AG09309 (cell line): ENCODE measurements around the gene STOM.
A peak's percentile ranks its signal among the peaks of the same experiment; 100 is the strongest.

Source experiments
- DNase-seq: peaks from one replicate; pipeline ENCODE4 v3.0.0-alpha.2; 2010; ENCODE audit warnings: low read depth
- H3K4me3 ChIP-seq: 2 replicates; pipeline ENCODE4 v1.5.1; 2011; ENCODE audit warnings: mild to moderate bottlenecking, low read depth, low read length, moderate library complexity; ENCODE audit not compliant: control insufficient read depth
- CTCF ChIP-seq: IDR thresholded peaks from 2 replicates; pipeline ENCODE4 v1.5.1; 2011; ENCODE audit warnings: mild to moderate bottlenecking, low read depth, low read length, inconsistent platforms; ENCODE audit not compliant: insufficient read depth, control insufficient read depth; ENCODE audit errors: missing control alignments

STOM gene

GRCh38 chr9:121364886-121365285, 5.2 kb downstream of the STOM start:
- TF ChIP-seq CTCF = no peak
- no peak overlapping the region for H3K4me3 ChIP-seq

GRCh38 chr9:121364077-121364476, 6.0 kb downstream of the STOM start:
- no peak for DNase-seq
- H3K4me3 ChIP-seq = no peak overlapping the region
- no peak for TF ChIP-seq CTCF

More at GRCh38 chr9:121364886-121365285, 5.2 kb downstream of the STOM start:
- no peak for DNase-seq

GRCh38 chr9:121363622-121363961, 6.5 kb downstream of the STOM start:
- TF ChIP-seq CTCF = no peak
- no peak for DNase-seq
- no peak overlapping the region for H3K4me3 ChIP-seq

DNA sequence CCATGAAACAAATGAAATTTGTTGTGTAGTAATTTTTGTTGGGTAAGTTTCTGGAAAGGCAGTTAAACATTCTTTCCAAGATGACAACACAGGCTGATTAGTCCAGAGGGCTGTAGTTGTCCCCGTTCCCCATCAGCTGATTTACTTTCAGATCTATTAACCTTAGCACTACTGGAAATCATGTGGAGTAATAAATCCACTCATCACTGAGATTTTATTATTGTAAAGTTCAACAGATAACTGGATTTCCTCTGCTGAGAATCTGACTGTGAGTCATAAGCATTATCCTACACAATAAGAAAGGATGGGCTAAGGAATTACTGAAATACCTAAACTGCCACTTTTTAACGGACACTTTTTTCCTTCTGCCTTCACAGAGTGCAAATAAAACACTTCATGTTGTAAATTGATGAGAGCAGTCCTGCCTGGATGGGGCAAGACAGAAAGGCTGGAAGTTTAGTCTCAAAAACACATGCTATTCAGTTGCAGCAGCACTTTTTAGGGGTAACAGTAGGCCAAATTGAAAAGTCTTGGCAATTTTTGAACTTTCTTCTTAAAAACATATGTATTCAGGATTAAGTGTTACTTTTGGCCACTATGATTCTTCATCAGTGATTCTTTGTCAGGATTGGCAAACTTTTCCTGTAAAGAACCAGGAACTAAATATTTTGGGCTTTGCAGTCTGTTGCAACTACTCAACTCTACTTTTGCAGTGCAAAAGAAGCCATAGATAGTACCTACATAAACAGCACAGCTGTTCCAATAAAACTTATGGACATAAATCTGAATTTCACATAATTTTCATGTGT, 7.0 kb downstream of the STOM start:
- TF ChIP-seq CTCF = no peak
- H3K4me3 ChIP-seq = no peak overlapping the region
- DNase-seq = peak; percentile 95

- DNase-seq = peak; percentile 85
- no peak for TF ChIP-seq CTCF
- H3K4me3 ChIP-seq = no peak overlapping the region
Measured at GRCh38 chr9:121360601-121361374, 9.3 kb downstream of the STOM start.

DNA sequence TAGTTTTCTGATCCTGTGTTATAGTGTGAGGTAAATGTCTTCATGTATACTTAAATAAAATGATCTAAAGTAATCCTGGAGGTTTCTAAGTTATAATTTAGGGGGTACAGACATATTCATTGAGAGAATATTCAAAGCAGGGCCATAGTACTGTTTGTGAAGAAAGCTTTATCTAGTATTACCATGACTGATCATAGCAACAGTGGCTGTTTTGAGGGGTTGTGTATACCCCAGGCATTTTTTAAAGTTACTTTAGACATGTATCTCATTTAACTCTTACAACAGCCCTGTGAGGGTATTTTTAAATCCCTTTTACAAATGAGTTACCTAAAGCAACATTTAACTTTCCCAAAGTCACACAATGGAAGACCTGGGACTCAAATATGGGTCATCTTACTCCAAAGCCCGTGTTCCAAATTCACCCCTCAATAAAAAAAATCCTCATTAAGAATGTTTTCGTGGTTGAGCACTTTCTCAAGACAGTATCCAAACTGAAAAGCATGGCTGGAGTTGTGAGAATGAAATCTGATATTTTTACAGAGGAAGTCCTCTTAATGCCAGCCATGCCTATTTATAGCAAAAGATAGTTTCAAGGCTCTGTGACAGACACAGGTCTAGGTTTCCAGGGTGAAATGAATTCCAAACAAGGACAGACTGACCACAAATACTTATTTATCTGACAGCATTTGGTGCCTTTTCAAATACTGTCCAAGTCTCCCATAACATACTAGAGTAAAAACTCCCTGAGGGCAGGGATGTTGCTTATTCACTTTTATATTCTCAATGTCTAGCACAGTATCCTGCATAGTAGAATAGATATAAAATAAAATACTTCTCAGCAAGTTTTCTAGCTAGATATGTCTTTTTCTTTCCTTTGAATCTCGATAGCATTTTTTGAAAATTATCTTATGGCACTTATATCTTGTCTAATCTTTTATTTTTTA, 10.4 kb downstream of the STOM start:
- DNase-seq = peak; percentile 31
- no peak overlapping the region for H3K4me3 ChIP-seq
- TF ChIP-seq CTCF = no peak
